HG03135 (cell line): ENCODE data around the gene ARHGEF25.
"Not testable (repeated sequence)": the region's sequence is repeated elsewhere in the genome, so short reads cannot be mapped to it uniquely, and the experiment has no call there.

ENCODE experiments used
- ATAC-seq: cut with Tn5 transposase; IDR thresholded peaks from one replicate; pipeline ENCODE4 v1.9.1; 2021; ENCODE audit warnings: mild to moderate bottlenecking, moderate library complexity; ENCODE audit not compliant: unreplicated experiment

ARHGEF25 gene

GRCh38 chr12:57585156-57585555, 26.1 kb upstream of the ARHGEF25 start:
- ATAC-seq, result no peak

GRCh38 chr12:57586128-57586527, 25.1 kb upstream of the ARHGEF25 start:
- ATAC-seq, result no peak

DNA sequence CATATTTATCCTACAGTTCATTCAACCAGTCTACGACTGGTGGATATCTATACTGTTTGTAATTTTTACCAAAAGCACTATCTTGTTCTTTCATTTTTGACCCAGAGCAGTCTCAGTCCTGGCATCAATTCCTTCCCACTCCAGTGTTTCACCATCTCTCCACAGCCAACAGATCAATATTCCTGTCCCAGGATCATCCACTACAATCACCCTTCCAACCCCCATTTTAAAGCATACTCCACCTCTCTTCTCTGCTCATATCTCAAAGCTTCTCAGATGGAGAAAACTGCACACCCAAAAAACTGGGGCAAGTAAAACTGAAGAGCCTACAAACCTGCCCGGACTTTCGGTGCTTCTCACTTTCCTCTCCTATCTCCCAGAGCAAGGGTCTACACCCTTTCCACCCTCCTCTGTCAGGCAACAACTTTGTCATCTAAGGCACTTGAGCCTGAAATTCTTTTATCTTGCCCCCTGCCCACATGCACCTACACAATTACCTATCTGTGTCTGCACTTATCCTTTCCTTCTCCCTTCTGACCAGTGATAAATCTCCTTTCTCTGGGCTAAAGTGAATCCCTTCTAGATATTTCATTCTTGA, 24.3 kb upstream of the ARHGEF25 start:
- no peak for ATAC-seq

GRCh38 chr12:57588951-57589610, 22.2 kb upstream of the ARHGEF25 start:
- not testable (repeated sequence) for ATAC-seq

- no peak for ATAC-seq
Observed at GRCh38 chr12:57590479-57590863, 20.8 kb upstream of the ARHGEF25 start.

DNA sequence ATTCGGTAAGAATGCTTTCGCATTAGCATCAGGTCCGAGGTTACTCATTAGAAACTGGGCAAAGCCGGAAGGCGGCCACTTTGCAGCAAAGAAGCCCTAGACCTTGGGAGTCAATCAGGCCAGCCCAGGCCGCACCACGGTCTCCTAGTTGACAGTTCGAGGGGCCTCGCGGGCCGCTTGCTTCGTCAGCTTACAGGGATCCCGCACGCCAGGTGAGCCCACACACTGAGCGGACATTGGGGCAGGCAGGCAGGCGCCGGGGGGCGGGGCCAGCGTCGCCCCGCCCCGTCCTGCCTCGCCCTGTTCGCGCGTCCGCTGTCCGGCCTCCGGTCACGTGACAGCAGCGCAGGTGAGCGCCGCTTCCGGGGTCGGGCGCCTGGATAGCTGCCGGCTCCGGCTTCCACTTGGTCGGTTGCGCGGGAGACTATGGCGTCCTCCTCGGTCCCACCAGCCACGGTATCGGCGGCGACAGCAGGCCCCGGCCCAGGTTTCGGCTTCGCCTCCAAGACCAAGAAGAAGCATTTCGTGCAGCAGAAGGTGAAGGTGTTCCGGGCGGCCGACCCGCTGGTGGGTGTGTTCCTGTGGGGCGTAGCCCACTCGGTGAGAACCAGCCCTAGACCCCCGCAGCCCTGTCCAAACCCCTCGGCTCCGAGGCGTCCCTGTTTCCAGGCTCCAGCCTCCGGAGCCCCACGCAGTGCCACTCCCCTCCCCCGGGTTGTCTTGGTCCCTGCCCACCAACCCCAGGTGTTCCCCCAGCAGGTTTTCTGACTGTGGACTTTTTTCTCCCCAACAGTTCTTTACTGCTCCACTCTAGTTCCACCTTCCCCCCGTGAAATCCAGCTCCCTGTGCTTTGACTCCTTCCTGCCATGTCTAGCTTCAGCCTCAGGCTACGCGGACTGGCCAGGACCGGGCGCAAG, 20.1 kb upstream of the ARHGEF25 start, which contains the start of gene PIP4K2C:
Gene PIP4K2C, plus strand, starts transcription at position 329 of the 918 bp plus-strand sequence. Its CDS starts 98 bp downstream, at position 427.
- ATAC-seq, result peak; percentile 91

- peak; percentile 8 for ATAC-seq
Observed at GRCh38 chr12:57591782-57592325, 19.4 kb upstream of the ARHGEF25 start.

DNA sequence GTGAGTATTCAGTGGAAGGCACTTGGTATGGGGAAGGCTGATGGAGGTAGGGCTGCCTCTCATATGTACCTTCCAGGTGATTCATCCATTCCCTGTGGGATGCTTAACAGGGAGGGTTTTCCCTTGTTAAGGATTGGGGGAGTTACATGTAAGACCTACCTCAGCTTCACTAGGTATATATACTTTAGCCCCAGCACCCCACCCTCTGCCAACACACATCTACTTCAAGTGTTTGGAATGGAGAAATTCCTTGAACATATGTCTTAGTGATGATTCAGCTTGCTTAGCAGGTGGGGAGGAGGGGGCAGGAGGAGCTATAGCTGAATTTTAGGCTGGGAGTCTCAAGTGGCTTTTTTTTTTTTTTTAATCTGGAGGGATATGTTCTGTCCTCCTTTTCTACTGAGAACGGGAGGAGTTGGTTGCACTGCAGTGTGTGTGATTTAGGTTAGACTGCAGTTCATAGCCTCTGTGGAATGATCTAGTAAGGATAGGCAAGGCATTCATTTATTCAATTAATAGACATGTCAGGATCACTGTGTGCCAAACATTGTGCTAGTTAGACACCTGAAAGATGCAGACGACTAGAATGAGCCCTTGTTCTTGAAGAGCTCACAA, 18.6 kb upstream of the ARHGEF25 start:
- no peak for ATAC-seq

DNA sequence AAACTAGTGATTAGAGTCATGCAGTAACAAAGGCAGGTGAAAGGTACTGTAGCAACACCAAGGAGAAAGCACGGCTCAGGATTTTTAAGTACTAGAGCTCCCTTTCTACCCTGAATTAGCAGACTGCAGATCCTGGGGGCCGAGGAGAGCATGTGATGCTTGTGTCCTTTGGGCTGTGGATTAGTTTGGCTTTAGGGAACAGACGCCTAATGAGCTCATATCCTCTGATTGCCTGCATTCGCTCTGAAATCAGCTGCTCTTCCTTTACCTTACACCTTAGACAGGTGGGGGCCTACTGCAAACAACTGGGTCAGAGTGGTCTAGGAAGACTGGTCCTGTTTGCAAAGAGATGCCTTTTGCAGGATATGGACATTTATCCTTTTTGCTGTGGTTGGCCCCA, 18.0 kb upstream of the ARHGEF25 start:
- ATAC-seq, result no peak

- ATAC-seq, result no peak
Observed at GRCh38 chr12:57600395-57600794, 10.8 kb upstream of the ARHGEF25 start.

- no peak for ATAC-seq
Observed at GRCh38 chr12:57602544-57602943, 8.7 kb upstream of the ARHGEF25 start.

DNA sequence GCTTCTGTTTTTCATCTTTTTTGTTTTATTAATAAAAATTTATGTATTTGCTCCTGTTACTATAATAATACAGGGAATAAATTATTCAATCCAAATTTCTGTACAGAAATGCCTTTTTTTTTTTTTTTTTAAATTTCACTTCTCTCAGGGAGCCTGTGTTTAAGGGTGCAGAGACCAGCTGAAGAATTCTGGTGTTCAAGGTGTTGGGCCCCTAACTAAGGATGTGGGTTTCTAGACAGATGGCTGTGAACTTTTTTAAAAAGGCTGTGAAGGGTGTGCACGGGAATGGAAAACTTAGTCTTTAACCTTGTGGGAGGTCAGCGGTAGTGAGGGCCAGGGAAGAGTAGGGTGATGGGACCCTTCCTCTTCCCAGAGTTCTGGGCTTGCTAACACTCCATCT, 7.9 kb upstream of the ARHGEF25 start:
- ATAC-seq, result no peak

GRCh38 chr12:57603815-57604453, 7.3 kb upstream of the ARHGEF25 start:
- no peak for ATAC-seq

- peak; percentile 56 for ATAC-seq
Observed at GRCh38 chr12:57604454-57604991, 6.7 kb upstream of the ARHGEF25 start, which contains the start of gene DTX3. TSS of gene DTX3 (plus strand) at chr12:57604824. CDS start at chr12:57606518, 1,694 bp downstream.

DNA sequence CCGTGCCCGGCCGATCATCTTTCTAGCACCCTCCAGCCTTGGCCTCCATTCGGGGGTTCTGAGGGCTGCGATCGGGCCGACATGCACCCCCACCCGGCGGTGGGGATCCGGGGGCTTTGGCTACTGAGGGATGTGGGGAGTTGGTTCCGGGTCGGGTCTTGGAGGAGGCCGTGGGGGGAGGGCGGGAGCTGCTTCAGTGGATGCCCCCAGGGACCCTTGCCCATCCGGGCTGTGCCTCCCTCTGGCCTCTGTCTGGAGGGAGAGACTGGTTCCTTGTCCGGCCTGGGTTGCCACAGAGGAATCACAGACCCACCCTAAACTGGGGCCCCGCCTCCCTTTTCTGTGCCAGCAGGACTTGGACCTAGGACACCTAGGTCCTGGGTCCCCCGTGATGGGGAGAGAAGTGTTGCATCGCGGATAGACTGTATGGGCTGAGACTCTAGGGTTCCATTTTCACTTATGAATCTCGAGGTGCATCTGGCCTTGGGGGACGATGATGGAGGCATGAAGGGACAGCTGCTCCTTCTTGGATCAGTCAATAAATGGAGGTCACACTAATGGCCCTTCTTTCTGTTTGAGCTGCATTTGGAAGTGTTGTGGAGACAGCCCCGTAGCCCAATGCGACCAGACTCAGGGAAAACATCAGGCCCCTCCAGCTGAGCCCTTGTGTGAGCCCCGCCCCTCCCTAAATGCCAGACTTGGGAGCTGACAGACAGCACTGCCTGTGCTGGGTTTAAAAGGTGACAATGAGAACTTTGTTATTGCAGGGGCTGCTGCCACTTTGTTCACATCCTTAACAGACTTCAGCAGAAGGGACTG, 6.0 kb upstream of the ARHGEF25 start:
- ATAC-seq, result peak; percentile 18

- no peak for ATAC-seq
Observed at GRCh38 chr12:57605811-57606311, 5.4 kb upstream of the ARHGEF25 start.

DNA sequence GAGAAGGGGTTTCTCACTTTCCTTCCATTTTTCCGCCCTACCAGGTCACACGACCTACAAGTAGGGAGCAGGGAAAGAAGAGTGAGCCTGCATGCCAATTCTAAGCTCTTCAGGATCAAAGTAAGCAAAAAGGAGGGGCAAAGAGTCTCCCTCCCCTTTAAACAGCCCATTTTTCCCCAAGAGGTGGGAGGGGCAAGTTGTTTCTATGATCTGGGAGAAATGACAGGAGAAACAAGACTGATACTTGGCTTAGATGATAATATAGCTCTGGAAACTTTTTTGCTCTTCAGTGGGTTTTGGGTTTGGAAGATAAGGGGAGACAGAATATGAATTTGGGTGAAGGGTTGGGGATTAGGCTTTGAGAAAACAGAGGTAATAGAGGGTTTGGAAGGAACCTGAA, 4.8 kb upstream of the ARHGEF25 start:
- no peak for ATAC-seq

GRCh38 chr12:57606821-57607220, 4.4 kb upstream of the ARHGEF25 start:
- ATAC-seq, result no peak
